ENCODE results near the gene CBLC.

CBLC gene

DNA sequence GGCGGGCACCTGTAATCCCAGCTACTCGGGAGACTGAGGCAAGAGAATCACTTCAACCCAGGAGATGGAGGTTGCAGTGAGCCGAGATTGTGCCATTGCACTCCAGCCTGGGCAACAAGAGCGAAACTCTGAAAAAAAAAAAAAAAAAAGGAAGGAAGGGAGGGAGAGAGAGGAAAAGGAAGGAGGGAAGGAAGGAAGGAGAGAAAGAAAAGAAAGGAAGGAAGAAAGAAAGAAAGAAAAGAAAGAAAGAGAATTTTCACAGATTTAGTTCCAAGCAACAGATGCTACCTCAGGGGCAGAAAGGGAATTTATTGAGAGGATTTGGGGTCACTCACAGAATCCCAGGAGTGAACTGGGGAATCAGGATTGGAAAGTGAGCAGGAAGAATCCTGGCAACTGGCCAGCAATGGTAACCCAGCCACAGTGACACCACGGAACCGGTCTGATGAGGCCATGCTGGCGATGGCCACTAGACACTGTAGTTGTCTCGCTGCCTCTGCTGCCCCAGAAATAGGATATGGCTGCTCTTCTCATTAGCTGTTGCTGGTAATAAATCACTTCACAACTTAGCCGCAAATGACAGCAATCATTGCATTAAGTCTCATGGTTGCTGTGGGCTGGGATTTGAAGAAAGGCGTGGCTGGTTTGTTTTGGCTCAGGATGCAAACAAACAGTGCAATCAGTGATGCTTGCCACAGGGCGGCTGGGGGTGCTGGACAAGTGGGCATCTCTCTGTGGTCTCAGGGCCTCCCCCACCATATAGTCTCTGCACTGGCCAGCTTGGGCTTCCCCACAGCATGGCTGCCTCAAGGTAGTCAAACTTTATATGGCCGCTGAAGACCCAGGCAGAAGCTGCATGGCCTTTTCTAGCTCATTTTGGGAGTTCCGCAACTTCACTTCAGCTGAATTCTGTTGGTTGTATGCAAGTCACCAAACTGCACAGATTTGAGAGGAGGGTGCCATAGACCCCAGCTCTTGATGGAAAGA, 26.0 kb downstream of the CBLC start:
- no peak for DNase-seq

DNA sequence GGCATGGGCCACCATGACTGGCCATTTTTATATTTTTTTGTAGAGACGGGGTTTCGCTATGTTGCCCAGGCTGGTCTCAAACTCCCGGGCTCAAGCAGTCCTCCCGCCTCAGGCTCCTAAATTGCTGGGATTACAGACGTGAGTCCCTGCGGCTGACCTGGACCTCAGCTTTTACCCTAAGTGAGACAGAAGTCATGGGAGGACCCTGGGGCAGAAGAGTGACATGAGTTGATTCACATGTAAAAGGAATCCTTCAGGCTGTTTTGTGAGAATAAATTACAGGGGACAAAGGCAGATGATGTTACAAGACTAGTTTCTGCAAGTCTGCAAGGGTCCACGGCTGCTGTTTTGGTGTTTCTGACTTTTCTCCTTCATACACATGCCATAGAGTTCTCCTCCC, 28.6 kb downstream of the CBLC start:
- DNase-seq = peak; percentile 1

GRCh38 chr19:44807162-44807561, 29.5 kb downstream of the CBLC start:
- DNase-seq = no peak

DNA sequence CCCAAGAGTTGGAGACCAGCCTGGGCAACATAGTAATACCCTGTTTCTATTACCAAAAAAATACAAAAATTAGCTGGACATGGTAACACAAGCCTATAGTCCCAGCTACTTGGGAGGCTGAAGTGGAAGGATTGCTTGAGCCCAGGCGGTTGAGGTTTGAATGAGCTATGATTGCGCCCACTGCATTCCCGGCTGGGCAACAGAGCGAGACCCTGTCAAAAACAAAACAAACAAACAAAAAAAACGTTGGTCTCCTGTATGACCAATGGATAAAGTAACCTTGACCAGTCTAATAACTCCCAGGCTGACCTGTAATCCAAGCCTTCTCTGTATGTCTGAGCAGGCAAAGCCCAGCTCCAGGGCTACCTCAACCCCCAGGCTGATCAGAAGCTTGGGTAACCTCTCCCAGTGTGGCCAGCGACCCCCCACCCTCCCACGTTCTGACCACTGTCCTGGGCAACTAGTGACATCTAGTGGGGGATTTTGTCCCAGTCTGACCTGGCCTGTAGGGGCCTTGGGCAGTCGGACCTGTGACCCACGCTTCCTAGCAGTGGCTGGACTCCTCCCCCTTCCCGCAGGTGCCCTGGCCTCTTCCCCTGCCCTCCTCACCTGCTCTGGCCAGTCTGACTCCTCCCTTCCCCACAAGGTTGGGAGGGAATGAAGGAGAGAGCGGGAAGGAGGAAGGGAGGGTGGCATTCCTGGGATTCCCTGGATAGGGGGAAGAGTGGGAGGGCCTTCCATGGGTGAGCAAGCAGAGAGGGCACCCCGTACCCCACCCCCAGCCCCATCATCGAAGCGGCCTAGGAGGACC, 30.2 kb downstream of the CBLC start:
- DNase-seq = no peak

DNA sequence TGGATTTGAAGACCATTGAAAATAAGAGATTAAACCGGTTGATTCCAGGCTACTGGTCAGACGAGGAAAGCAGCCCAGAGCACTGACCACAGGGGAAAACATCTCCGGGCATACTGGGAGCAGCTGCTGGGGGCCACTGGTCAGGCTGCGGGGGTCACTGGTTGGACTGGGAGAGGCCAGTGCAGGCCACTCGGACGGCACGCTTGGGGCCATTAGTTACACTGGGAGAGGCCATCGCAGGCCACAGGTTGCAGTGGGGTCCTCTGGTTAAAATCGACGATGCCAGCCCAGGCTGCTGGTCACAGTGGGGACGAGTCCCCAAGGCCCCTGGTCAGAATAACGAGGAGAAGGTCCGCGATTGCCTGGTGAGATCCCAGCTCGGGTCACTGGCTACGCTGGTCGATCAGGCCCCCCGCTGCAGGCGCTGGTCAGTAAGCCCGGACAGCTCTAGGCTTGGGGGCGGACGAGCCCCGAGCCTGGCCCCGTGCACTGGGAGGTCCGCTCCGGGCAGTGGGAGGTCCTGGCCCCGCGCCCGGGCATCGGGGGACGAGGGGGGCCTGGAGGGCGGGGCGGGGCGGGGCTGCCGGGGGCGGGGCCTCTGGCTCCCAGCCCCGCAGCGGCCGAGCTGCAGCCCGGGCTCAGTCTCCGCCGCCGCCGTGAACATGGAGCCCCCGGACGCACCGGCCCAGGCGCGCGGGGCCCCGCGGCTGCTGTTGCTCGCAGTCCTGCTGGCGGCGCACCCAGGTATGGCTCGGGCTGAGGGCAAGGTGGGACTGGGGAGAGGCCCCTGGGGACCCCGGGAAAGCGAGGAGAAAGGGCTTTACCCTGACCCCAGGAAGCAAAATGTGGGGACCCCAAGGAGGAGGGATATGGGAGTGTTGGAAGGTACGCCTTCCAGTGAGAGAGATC, 31.0 kb downstream of the CBLC start, which contains the start of gene BCAM:
Gene BCAM (plus strand): TSS at position 641 of the 909 bp plus-strand sequence. CDS start 22 bp downstream, at position 663.
- DNase-seq = no peak

GRCh38 chr19:44809577-44810233, 32.0 kb downstream of the CBLC start:
- no peak for DNase-seq

GRCh38 chr19:44810234-44811121, 32.8 kb downstream of the CBLC start:
- no peak for DNase-seq

DNA sequence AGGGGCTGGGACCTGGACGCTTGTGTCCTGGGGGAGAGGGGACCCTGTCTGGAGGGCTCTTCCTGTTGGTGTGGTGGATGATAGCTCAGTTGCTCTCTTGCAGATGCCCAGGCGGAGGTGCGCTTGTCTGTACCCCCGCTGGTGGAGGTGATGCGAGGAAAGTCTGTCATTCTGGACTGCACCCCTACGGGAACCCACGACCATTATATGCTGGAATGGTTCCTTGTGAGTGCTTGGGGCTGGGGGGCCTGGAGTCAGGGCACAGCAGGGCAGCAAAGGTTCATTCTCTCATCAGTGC, 33.4 kb downstream of the CBLC start:
- no peak for DNase-seq

DNA sequence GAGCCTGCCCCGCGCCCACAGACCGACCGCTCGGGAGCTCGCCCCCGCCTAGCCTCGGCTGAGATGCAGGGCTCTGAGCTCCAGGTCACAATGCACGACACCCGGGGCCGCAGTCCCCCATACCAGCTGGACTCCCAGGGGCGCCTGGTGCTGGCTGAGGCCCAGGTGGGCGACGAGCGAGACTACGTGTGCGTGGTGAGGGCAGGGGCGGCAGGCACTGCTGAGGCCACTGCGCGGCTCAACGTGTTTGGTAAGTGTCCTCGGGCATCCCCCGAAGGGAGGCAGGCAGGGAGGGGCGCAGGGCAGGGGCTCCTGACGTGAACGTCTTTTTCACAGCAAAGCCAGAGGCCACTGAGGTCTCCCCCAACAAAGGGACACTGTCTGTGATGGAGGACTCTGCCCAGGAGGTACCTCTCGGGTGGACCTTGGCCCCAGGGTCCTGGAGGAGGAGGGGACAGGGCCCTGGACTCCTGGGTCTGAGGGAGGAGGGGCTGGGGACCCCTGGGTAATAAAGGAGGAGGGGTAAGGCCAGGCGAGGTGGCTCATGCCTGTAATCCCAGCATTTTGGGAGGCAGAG, 34.5 kb downstream of the CBLC start:
- DNase-seq = no peak

DNA sequence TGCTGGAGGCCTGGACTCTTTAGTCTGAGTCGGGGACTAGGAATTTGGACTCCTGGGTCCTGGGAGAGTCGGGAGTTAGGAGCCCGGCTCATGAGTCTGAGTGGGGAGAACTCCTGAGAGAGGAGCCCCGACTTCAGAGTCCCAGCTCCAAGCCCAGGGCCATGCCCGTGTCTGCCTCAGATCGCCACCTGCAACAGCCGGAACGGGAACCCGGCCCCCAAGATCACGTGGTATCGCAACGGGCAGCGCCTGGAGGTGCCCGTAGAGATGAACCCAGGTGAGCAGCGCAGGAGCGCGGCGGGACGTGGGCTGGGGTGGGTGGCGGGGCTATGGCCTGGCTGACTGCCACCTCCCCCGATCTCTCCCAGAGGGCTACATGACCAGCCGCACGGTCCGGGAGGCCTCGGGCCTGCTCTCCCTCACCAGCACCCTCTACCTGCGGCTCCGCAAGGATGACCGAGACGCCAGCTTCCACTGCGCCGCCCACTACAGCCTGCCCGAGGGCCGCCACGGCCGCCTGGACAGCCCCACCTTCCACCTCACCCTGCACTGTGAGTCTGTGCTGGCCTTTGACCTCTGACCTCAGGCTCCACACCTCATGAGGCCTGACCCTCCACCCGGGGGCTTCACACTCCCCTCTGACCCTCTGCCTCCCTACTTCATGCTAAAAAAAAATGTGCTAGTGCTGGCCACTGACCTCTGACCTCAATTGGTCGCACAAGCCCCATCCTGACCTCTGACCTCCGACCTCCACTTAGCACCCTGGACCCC, 35.6 kb downstream of the CBLC start:
- DNase-seq = no peak

DNA sequence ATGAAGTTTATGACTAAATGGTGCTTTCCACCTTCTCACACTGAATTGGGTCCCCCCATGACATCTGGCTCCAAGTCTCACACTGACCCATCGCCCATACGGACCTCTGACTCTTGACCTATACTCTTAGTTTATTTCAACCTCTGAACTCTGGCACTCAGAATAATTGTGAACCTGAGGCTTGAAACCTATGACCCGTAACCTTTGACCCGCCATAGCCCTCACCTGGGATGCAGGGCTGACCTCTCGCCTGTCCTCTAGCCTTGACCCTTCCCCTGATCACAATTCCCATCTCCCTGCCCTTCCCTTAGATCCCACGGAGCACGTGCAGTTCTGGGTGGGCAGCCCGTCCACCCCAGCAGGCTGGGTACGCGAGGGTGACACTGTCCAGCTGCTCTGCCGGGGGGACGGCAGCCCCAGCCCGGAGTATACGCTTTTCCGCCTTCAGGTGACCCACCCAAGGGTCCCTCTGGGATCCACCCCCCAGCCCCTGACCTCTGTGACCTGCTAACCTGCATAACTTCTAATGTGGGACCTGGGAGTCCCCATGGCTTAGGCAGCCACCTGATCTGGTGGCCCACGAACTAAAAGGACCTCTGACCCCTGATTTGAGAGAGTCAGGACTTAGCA, 36.3 kb downstream of the CBLC start:
- DNase-seq = no peak

DNA sequence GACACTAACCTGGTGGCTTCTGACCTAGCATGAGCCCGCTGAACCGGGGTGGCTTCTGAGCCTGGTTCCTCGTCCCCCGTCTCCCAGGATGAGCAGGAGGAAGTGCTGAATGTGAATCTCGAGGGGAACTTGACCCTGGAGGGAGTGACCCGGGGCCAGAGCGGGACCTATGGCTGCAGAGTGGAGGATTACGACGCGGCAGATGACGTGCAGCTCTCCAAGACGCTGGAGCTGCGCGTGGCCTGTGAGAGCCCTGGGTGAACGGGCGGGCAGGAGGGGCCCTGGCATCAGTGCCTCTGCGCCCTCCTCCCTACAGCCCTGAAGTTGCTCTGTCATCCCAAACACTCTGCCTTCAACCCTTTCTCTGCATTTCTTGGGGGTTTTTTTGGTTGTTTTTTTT, 36.8 kb downstream of the CBLC start:
- no peak for DNase-seq

- DNase-seq = no peak
Observed at GRCh38 chr19:44816301-44816700, 38.6 kb downstream of the CBLC start.

GRCh38 chr19:44817725-44818465, 40.2 kb downstream of the CBLC start:
- no peak for DNase-seq

- DNase-seq = no peak
Observed at GRCh38 chr19:44818466-44819031, 40.9 kb downstream of the CBLC start.

- DNase-seq = no peak
Observed at GRCh38 chr19:44819246-44819832, 41.6 kb downstream of the CBLC start.

DNA sequence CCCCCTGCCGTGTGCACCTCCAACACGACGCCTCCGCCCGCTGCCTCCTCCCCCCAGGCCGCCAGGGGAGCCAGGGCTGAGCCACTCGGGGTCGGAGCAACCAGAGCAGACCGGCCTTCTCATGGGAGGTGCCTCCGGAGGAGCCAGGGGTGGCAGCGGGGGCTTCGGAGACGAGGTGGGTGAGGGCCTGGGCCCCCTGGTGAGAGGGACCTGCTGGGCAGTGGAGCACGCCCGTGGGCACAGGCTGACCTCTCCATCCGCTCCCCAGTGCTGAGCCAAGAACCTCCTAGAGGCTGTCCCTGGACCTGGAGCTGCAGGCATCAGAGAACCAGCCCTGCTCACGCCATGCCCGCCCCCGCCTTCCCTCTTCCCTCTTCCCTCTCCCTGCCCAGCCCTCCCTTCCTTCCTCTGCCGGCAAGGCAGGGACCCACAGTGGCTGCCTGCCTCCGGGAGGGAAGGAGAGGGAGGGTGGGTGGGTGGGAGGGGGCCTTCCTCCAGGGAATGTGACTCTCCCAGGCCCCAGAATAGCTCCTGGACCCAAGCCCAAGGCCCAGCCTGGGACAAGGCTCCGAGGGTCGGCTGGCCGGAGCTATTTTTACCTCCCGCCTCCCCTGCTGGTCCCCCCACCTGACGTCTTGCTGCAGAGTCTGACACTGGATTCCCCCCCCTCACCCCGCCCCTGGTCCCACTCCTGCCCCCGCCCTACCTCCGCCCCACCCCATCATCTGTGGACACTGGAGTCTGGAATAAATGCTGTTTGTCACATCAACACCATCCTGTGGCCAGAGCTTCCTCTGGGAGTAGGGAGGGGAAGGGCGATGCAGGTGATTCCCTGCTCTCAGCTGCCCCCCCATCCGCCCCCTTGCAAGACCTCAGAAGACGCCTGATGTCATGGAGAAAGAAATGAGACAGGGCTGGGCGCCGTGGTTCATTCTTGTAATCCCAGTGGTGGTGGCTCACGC, 43.2 kb downstream of the CBLC start:
- no peak for DNase-seq
